Activated CD8-positive, alpha-beta memory T cell treated with anti-CD3 and anti-CD28 coated beads, Interleukin-2, amount 10 ng/mL, durations not matched to agents 7 days and 5 days (primary cell): Measurements from ENCODE around the gene RREB1. TPM values are rescaled to one million over a fixed set of nuclear protein-coding genes. Genes with fewer than 3 reads are reported as not detected.

Experiments used
- ATAC-seq: fragments of 150-1000 bp; cut with Tn5 transposase; one replicate; pipeline ENCODE4 v1.10.0; 2021; ENCODE audit warnings: moderate library complexity
- CTCF ChIA-PET: fragments of 350-600 bp; sonication (Branson Sonifier 250); formaldehyde crosslinking; loops from one replicate; lab custom pipeline; 2021; ENCODE audit warnings: antibody characterized with exemption; lab: Charles Lee
- DNase-seq: peaks from one replicate; pipeline ENCODE4 v3.0.0-alpha.2; 2020
- H3K27ac Mint-ChIP-seq: one replicate; pipeline ENCODE4 v1.8.0; 2021; ENCODE audit warnings: mild to moderate bottlenecking, mixed read lengths
- H3K27me3 Mint-ChIP-seq: one replicate; pipeline ENCODE4 v1.8.0; 2021; ENCODE audit warnings: mixed read lengths
- H3K36me3 Mint-ChIP-seq: one replicate; pipeline ENCODE4 v1.8.0; 2021; ENCODE audit warnings: mild to moderate bottlenecking, mixed read lengths
- H3K4me1 Mint-ChIP-seq: one replicate; pipeline ENCODE4 v1.8.0; 2021; ENCODE audit warnings: mixed read lengths
- H3K4me3 Mint-ChIP-seq: one replicate; pipeline ENCODE4 v1.8.0; 2021; ENCODE audit warnings: mild to moderate bottlenecking, moderate library complexity, mixed read lengths
- H3K9me3 Mint-ChIP-seq: one replicate; pipeline ENCODE4 v1.8.0; 2022; ENCODE audit warnings: low read depth, mixed read lengths
- total RNA-seq, 2 experiments: library from RNA; stranded (reverse); gene quantifications; one replicate each; pipeline ENCODE4 v1.2.3, GENCODE V29; 2021

Gene RREB1
- total RNA-seq, 2 experiments from 2014 or later, result 20.6 to 24.6 TPM

DNA sequence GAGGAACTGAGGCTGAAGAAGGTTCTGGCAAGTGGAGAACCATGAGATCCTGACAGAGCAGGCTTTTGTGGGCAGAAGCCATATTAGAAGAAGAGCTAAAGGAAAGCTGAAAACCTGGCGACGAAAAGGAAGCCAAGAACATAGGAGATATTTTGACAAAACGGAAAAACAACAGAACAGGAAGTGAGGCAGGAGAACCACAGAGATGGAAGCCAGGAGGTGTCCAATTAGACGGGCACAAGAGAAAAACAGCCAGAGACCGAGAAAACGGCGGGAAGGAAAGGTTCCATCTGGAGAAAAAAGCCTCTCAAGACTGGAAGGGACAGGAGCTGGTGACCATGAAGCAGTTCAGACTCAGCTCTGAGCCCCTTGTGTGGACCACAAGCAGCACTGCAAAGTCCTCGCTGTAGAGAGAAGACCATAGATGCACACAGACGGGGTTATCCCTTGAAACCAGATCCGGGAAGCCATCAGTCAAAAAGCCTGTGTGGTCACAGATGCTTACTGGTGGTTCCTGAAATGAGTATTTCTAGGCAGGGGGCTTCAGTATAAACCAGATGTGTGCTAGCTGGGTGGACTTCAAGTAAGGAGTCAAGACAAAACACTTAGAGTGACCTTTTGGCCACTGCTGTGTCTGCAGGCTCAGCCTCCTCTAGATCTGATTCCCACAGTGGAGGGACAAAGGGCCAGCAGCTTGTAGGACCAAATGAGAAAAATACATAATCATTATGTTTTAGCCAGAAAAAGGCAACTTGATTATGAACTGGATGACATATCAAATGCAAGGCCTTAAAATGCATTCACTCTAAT lies 174.5 kb downstream of the RREB1 start:
- Mint-ChIP-seq H3K27ac (peak overlapping the region; percentile 52), H3K36me3 (peaks cover 10% of the 10 kb centered on the region), H3K27me3 (no peaks in the 10 kb centered on the region), H3K4me1 (peaks cover 20% of the 10 kb centered on the region), H3K4me3 (peak overlapping the region; percentile 14), H3K9me3 (no peaks in the 10 kb centered on the region)
- peak; percentile 54 for ATAC-seq
- DNase-seq, result no peak
- CTCF ChIA-PET, result no interaction called here

DNA sequence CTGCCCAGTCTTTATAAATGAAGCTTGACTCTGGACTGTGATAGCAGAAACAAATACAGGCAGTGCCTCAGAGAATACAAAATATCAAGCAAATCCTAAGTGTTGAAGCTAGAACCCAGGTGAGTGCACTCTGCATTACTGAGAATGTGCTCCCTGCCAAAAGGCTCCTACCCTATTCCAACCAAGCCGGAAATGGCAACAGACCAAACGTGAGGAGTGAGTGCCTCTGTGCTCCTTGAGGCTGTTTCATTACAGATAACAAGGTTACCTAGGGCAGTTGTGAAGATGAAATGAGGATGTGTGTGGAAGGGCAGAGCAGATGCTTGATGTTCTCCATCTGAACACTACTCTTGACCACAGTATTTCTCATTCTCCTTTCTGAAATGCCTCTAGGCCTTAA lies 175.9 kb downstream of the RREB1 start:
- Mint-ChIP-seq H3K36me3 (peaks cover 15% of the 10 kb centered on the region), H3K9me3 (no peaks in the 10 kb centered on the region), H3K27ac (no peak overlapping the region), H3K27me3 (no peaks in the 10 kb centered on the region), H3K4me1 (peaks cover 18% of the 10 kb centered on the region), H3K4me3 (no peak overlapping the region)
- CTCF ChIA-PET, result interaction anchor here (0.7 kb wide), 1 partner anchor 19 kb away, joined by 3 read pairs; no protein-coding TSS in a partner anchor
- no peak for ATAC-seq
- no peak for DNase-seq

GRCh38 chr6:7285416-7285815 lies 177.7 kb downstream of the RREB1 start:
- Mint-ChIP-seq H3K27ac (no peak overlapping the region), H3K36me3 (peaks cover 28% of the 10 kb centered on the region), H3K4me1 (peaks cover 18% of the 10 kb centered on the region)

GRCh38 chr6:7290079-7290478 lies 182.3 kb downstream of the RREB1 start:
- no peak overlapping the region for H3K27ac Mint-ChIP-seq
- no peak overlapping the region for H3K4me3 Mint-ChIP-seq
- no peaks in the 10 kb centered on the region for H3K9me3 Mint-ChIP-seq
- ATAC-seq (no peak), DNase-seq (no peak)
- peaks cover 40% of the 10 kb centered on the region for H3K36me3 Mint-ChIP-seq
- H3K4me1 Mint-ChIP-seq, result peaks cover 4% of the 10 kb centered on the region
- H3K27me3 Mint-ChIP-seq, result no peaks in the 10 kb centered on the region
- CTCF ChIA-PET, result interaction anchor here (0.9 kb wide), 1 partner anchor 15 kb away, joined by 3 read pairs; no protein-coding TSS in a partner anchor

More at GRCh38 chr6:7285416-7285815, 177.7 kb downstream of the RREB1 start:
- no peak for ATAC-seq
- CTCF ChIA-PET, result interaction anchor here (0.8 to 1.5 kb wide), 3 partner anchors 8 to 330 kb away, joined by 3 to 7 read pairs (median 4); no protein-coding TSS in a partner anchor
- Mint-ChIP-seq H3K9me3 (no peaks in the 10 kb centered on the region), H3K27me3 (no peaks in the 10 kb centered on the region), H3K4me3 (no peak overlapping the region)
- no peak for DNase-seq

GRCh38 chr6:7292596-7293255 lies 185.0 kb downstream of the RREB1 start:
- H3K4me3 Mint-ChIP-seq, result no peak overlapping the region

DNA sequence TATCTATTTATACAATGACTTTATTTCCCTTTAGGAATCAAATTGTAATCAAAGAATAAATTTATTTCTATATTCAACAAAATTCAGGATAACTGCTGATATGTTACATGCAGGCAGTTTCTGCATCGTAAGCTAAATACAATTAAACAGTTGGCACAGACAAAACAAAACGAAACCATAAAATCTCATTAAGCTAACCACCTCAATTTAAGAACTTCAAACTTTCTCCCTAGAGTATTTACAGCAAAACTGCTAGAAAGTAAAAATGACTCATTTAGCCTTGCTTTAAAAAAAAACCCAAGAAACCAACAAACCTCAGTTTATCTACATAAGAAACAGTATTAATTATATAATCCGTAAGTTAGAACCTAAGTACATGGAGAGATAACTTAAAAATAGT lies 188.2 kb downstream of the RREB1 start:
- H3K36me3 Mint-ChIP-seq, result peaks cover 44% of the 10 kb centered on the region

More at GRCh38 chr6:7292596-7293255, 185.0 kb downstream of the RREB1 start:
- Mint-ChIP-seq H3K4me1 (peaks cover 6% of the 10 kb centered on the region), H3K27me3 (no peaks in the 10 kb centered on the region), H3K36me3 (peaks cover 40% of the 10 kb centered on the region), H3K9me3 (no peaks in the 10 kb centered on the region), H3K27ac (no peak overlapping the region)
- no peak for DNase-seq
- ATAC-seq, result no peak
- CTCF ChIA-PET, result interaction anchor here (2.1 kb wide), 1 partner anchor 17 kb away, joined by 8 read pairs; no protein-coding TSS in a partner anchor

DNA sequence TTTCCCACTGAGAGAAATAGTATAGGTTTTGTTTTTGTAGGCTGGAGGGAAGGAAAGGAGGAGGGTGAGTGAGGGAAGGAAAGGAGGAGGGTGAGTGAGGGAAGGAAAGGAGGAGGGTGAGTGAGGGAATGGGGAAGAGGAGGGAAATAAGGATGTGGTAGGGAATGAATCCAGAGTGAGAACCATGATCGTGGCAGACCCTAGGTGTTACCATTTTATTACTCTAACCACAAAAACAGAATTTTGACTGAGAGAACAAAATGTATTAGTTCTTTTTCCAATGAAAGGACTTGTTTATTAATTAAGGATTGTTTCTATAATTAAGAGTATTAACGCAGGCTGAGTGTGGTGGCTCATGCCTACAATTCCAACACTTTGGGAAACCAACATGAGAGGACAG lies 188.8 kb downstream of the RREB1 start:
- Mint-ChIP-seq H3K4me3 (no peak overlapping the region), H3K27me3 (no peaks in the 10 kb centered on the region), H3K4me1 (peaks cover 7% of the 10 kb centered on the region), H3K27ac (no peak overlapping the region), H3K36me3 (peaks cover 51% of the 10 kb centered on the region), H3K9me3 (no peaks in the 10 kb centered on the region)
- no peak for ATAC-seq
- CTCF ChIA-PET, result interaction anchor here (1.3 to 1.9 kb wide), 2 partner anchors 14 to 20 kb away, joined by 4 to 7 read pairs; no protein-coding TSS in a partner anchor
- DNase-seq, result no peak

More for the DNA sequence above, 188.2 kb downstream of the RREB1 start:
- ATAC-seq (no peak), DNase-seq (no peak)
- H3K27me3 Mint-ChIP-seq, result no peaks in the 10 kb centered on the region
- H3K4me1 Mint-ChIP-seq, result peaks cover 5% of the 10 kb centered on the region
- no peak overlapping the region for H3K27ac Mint-ChIP-seq
- H3K4me3 Mint-ChIP-seq, result no peak overlapping the region
- no peaks in the 10 kb centered on the region for H3K9me3 Mint-ChIP-seq
- CTCF ChIA-PET, result interaction anchor here (1.3 to 1.9 kb wide), 2 partner anchors 15 to 20 kb away, joined by 4 to 7 read pairs; no protein-coding TSS in a partner anchor

GRCh38 chr6:7298113-7298512 lies 190.4 kb downstream of the RREB1 start:
- Mint-ChIP-seq H3K27ac (no peak overlapping the region), H3K4me1 (peaks cover 4% of the 10 kb centered on the region), H3K9me3 (no peaks in the 10 kb centered on the region), H3K4me3 (no peak overlapping the region), H3K27me3 (no peaks in the 10 kb centered on the region), H3K36me3 (peaks cover 50% of the 10 kb centered on the region)
- CTCF ChIA-PET, result interaction anchor here (0.7 to 1.4 kb wide), 2 partner anchors 10 to 551 kb away, joined by 3 to 4 read pairs; no protein-coding TSS in a partner anchor
- DNase-seq (no peak), ATAC-seq (no peak)

GRCh38 chr6:7300926-7301325 lies 193.2 kb downstream of the RREB1 start:
- no peaks in the 10 kb centered on the region for H3K27me3 Mint-ChIP-seq
- CTCF ChIA-PET, result no interaction called here
- H3K9me3 Mint-ChIP-seq, result no peaks in the 10 kb centered on the region
- H3K36me3 Mint-ChIP-seq, result peaks cover 63% of the 10 kb centered on the region
- DNase-seq (no peak), ATAC-seq (no peak)
- no peak overlapping the region for H3K27ac Mint-ChIP-seq
- no peak overlapping the region for H3K4me3 Mint-ChIP-seq
- H3K4me1 Mint-ChIP-seq, result peaks cover 17% of the 10 kb centered on the region

Other genes starting within 250 kb of the RREB1 start
- 100 to 1,000 TPM; 119 to 163 TPM for gene SSR1, start 205.2 kb downstream of the RREB1 start, total RNA-seq